ENCODE measurements around the gene SH3RF3.

SH3RF3 gene

GRCh38 chr2:109460553-109461324 lies 331.7 kb downstream of the SH3RF3 start:
- no peak for DNase-seq
- POLR2A ChIA-PET = no interaction called here

DNA sequence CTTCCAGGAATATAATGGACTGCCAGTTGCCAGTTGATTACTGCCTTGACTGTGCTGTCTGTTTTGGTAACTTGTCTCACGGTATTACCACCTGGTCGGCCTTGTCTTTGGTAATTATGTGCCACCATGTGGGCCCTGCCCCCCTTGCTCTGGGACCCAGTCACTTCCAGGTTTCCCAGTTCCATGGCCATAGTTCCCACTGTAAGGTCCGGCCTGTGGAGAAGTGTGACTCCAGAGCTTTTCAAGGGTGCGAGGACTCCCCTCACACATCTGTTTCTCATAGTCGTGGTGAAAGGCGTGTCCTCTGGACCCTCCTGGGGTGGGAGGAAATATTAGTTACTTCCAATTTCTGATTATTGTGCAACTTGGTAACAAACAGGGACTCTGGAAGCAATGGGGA lies 334.2 kb downstream of the SH3RF3 start:
- whole genome bisulfite sequencing (ENCODE audit: insufficient coverage) = 72% methylated on average over 4 of the region's 6 CpGs
- H3K27me3 ChIP-seq (replicated peaks in 2 of 5; ENCODE audit: control insufficient read depth in 4 of 5, insufficient read depth in 5 of 5, low read length in 4 of 5) = no peaks in the 10 kb centered on the region
- no peak overlapping the region for H3K4me3 ChIP-seq (ENCODE audit: control insufficient read depth in 1 of 7, extremely low read depth in 1 of 7, insufficient read depth in 4 of 7, low read depth in 2 of 7, low read length in 6 of 7)
- no peaks in the 10 kb centered on the region for H3K36me3 ChIP-seq (ENCODE audit: control insufficient read depth in 4 of 4, insufficient read depth in 4 of 4, low read length in 3 of 4)
- no peak overlapping the region for H3K27ac ChIP-seq (ENCODE audit: insufficient read depth in 1 of 2, low read depth in 1 of 2, low read length in 2 of 2, poor library complexity in 1 of 2, severe bottlenecking in 2 of 2)
- DNase-seq = no peak
- H3K4me1 ChIP-seq (ENCODE audit: control extremely low read depth in 1 of 4, control insufficient read depth in 4 of 4, insufficient read depth in 4 of 4, low read length in 3 of 4) = peaks cover 0 to 13% (median 2%) of the 10 kb centered on the region in 4 experiments
- ChIA-PET CTCF (interaction anchor here (1.6 to 1.8 kb wide), 2 partner anchors 11 to 47 kb away, joined by 4 to 6 read pairs; no protein-coding TSS in a partner anchor), POLR2A (no interaction called here)
- H3K9me3 ChIP-seq (ENCODE audit: control extremely low read depth in 1 of 5, control insufficient read depth in 4 of 5, insufficient read depth in 2 of 5, low read depth in 1 of 5, low read length in 4 of 5) = no peaks in the 10 kb centered on the region

More at GRCh38 chr2:109460553-109461324, 331.7 kb downstream of the SH3RF3 start:
- WGBS (ENCODE audit: insufficient coverage) = 97% methylated on average over 4 of the region's 4 CpGs
- Histone ChIP-seq H3K27me3 (replicated peaks in 2 of 5; ENCODE audit: control insufficient read depth in 4 of 5, insufficient read depth in 5 of 5, low read length in 4 of 5) (no peaks in the 10 kb centered on the region), H3K9me3 (ENCODE audit: control extremely low read depth in 1 of 5, control insufficient read depth in 4 of 5, insufficient read depth in 2 of 5, low read depth in 1 of 5, low read length in 4 of 5) (no peaks in the 10 kb centered on the region), H3K36me3 (ENCODE audit: control insufficient read depth in 4 of 4, insufficient read depth in 4 of 4, low read length in 3 of 4) (no peaks in the 10 kb centered on the region), H3K4me3 (ENCODE audit: control insufficient read depth in 1 of 7, extremely low read depth in 1 of 7, insufficient read depth in 4 of 7, low read depth in 2 of 7, low read length in 6 of 7) (no peak overlapping the region), H3K4me1 (ENCODE audit: control extremely low read depth in 1 of 4, control insufficient read depth in 4 of 4, insufficient read depth in 4 of 4, low read length in 3 of 4) (no peaks in the 10 kb centered on the region), H3K27ac (ENCODE audit: insufficient read depth in 1 of 2, low read depth in 1 of 2, low read length in 2 of 2, poor library complexity in 1 of 2, severe bottlenecking in 2 of 2) (no peak overlapping the region)
- CTCF ChIA-PET = no interaction called here

GRCh38 chr2:109463891-109464290 lies 334.9 kb downstream of the SH3RF3 start:
- Histone ChIP-seq H3K9me3 (ENCODE audit: control extremely low read depth in 1 of 5, control insufficient read depth in 4 of 5, insufficient read depth in 2 of 5, low read depth in 1 of 5, low read length in 4 of 5) (no peaks in the 10 kb centered on the region), H3K4me1 (ENCODE audit: control extremely low read depth in 1 of 4, control insufficient read depth in 4 of 4, insufficient read depth in 4 of 4, low read length in 3 of 4) (peaks cover 0 to 17% (median 3%) of the 10 kb centered on the region in 4 experiments), H3K36me3 (ENCODE audit: control insufficient read depth in 4 of 4, insufficient read depth in 4 of 4, low read length in 3 of 4) (no peaks in the 10 kb centered on the region), H3K27me3 (replicated peaks in 2 of 5; ENCODE audit: control insufficient read depth in 4 of 5, insufficient read depth in 5 of 5, low read length in 4 of 5) (no peaks in the 10 kb centered on the region), H3K4me3 (ENCODE audit: control insufficient read depth in 1 of 7, extremely low read depth in 1 of 7, insufficient read depth in 4 of 7, low read depth in 2 of 7, low read length in 6 of 7) (no peak overlapping the region), H3K27ac (ENCODE audit: insufficient read depth in 1 of 2, low read depth in 1 of 2, low read length in 2 of 2, poor library complexity in 1 of 2, severe bottlenecking in 2 of 2) (no peak overlapping the region)
- POLR2A ChIA-PET = no interaction called here
- 94% methylated on average over 3 of the region's 5 CpGs for WGBS (ENCODE audit: insufficient coverage)
- no peak for DNase-seq
- CTCF ChIA-PET = interaction anchor here (1.6 to 1.8 kb wide), 2 partner anchors 11 to 47 kb away, joined by 4 to 6 read pairs; no protein-coding TSS in a partner anchor

DNA sequence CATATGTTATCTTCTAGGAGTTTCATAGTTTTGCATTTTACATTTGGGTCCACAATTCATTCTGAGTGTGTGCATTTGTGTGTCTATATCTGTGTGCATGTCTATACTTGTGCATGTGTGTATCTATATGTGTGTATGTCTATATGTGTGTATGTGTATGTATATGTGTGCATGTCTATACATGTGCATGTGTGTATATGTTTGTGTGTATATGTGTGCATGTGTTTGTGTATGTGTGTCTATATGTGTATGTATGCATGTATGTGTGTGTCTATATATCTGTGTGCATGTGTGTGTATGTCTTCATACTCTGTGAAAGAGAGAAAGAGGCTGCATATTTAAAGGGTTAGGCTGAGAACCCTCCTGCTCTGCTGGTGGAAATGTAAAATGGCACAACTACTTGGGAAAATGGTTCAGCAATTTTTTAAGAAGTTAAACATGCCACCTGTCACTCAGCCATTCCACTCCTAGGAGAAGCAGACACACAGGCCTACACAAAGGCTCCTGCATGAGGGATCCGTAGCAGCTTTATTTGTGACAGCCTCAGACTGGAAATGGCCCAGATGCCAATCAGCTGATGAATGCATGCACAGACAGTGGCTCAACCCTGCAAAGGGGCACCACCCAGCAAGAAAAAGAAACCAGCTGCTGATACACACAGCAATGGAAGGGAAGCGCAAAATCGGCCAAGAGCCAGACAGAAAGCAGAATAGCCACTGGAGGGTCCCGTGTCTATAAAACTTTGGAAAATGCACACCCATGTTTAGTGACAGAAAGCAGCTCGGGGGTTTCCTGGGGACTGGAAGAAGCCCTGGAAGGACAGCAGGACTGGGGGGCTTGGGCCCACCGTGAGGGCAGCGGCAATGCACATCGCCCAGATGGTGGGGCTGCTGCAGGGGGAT lies 337.9 kb downstream of the SH3RF3 start:
- ChIA-PET CTCF (no interaction called here), POLR2A (interaction anchor here (0.6 kb wide), 1 partner anchor 15 kb away, joined by 4 read pairs; no protein-coding TSS in a partner anchor)
- no peaks in the 10 kb centered on the region for H3K36me3 ChIP-seq (ENCODE audit: control insufficient read depth in 4 of 4, insufficient read depth in 4 of 4, low read length in 3 of 4)
- WGBS (ENCODE audit: insufficient coverage) = 99% methylated on average over 6 of the region's 8 CpGs
- no peak overlapping the region for H3K4me3 ChIP-seq (ENCODE audit: control insufficient read depth in 1 of 7, extremely low read depth in 1 of 7, insufficient read depth in 4 of 7, low read depth in 2 of 7, low read length in 6 of 7)
- no peaks in the 10 kb centered on the region for H3K27me3 ChIP-seq (replicated peaks in 2 of 5; ENCODE audit: control insufficient read depth in 4 of 5, insufficient read depth in 5 of 5, low read length in 4 of 5)
- no peak for DNase-seq
- no peak overlapping the region for H3K27ac ChIP-seq (ENCODE audit: insufficient read depth in 1 of 2, low read depth in 1 of 2, low read length in 2 of 2, poor library complexity in 1 of 2, severe bottlenecking in 2 of 2)
- no peaks in the 10 kb centered on the region for H3K9me3 ChIP-seq (ENCODE audit: control extremely low read depth in 1 of 5, control insufficient read depth in 4 of 5, insufficient read depth in 2 of 5, low read depth in 1 of 5, low read length in 4 of 5)
- peaks cover 0 to 47% (median 23%) of the 10 kb centered on the region in 4 experiments for H3K4me1 ChIP-seq (ENCODE audit: control extremely low read depth in 1 of 4, control insufficient read depth in 4 of 4, insufficient read depth in 4 of 4, low read length in 3 of 4)

DNA sequence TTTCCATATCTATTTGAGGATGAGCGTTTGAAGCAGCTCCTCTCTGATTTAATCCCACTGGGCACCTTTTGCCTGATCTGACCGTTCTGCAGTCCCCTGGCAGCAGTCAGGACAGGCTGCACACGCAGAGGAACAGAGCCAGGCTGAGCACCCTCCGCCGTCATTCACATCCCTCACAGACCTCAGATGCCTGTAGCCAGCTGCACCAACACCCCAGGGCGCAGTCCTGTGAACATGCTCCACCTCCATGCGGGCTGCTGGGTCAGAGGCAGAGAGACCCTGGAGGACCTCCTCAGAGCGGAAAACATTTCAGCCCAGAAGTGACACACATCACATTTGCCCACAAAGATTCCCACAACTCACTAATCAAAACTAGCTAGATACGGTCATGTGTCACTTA lies 338.7 kb downstream of the SH3RF3 start:
- Histone ChIP-seq H3K27ac (ENCODE audit: insufficient read depth in 1 of 2, low read depth in 1 of 2, low read length in 2 of 2, poor library complexity in 1 of 2, severe bottlenecking in 2 of 2) (no peak overlapping the region), H3K9me3 (ENCODE audit: control extremely low read depth in 1 of 5, control insufficient read depth in 4 of 5, insufficient read depth in 2 of 5, low read depth in 1 of 5, low read length in 4 of 5) (no peaks in the 10 kb centered on the region), H3K4me3 (ENCODE audit: control insufficient read depth in 1 of 7, extremely low read depth in 1 of 7, insufficient read depth in 4 of 7, low read depth in 2 of 7, low read length in 6 of 7) (no peak overlapping the region), H3K27me3 (replicated peaks in 2 of 5; ENCODE audit: control insufficient read depth in 4 of 5, insufficient read depth in 5 of 5, low read length in 4 of 5) (no peaks in the 10 kb centered on the region), H3K36me3 (ENCODE audit: control insufficient read depth in 4 of 4, insufficient read depth in 4 of 4, low read length in 3 of 4) (no peaks in the 10 kb centered on the region), H3K4me1 (ENCODE audit: control extremely low read depth in 1 of 4, control insufficient read depth in 4 of 4, insufficient read depth in 4 of 4, low read length in 3 of 4) (peaks cover 0 to 55% (median 23%) of the 10 kb centered on the region in 4 experiments)
- CTCF ChIA-PET = interaction anchor here (1.6 kb wide), 1 partner anchor 12 kb away, joined by 6 read pairs; no protein-coding TSS in a partner anchor
- WGBS (ENCODE audit: insufficient coverage) = 93% methylated on average over 9 of the region's 9 CpGs
- POLR2A ChIA-PET = no interaction called here
- no peak for DNase-seq

GRCh38 chr2:109468893-109469292 lies 339.9 kb downstream of the SH3RF3 start:
- POLR2A ChIA-PET = no interaction called here

More at GRCh38 chr2:109468893-109469292, 339.9 kb downstream of the SH3RF3 start:
- Histone ChIP-seq H3K27me3 (replicated peaks in 2 of 5; ENCODE audit: control insufficient read depth in 4 of 5, insufficient read depth in 5 of 5, low read length in 4 of 5) (no peaks in the 10 kb centered on the region), H3K4me1 (ENCODE audit: control extremely low read depth in 1 of 4, control insufficient read depth in 4 of 4, insufficient read depth in 4 of 4, low read length in 3 of 4) (peaks cover 0 to 61% (median 23%) of the 10 kb centered on the region in 4 experiments), H3K4me3 (ENCODE audit: control insufficient read depth in 1 of 7, extremely low read depth in 1 of 7, insufficient read depth in 4 of 7, low read depth in 2 of 7, low read length in 6 of 7) (no peak overlapping the region), H3K9me3 (ENCODE audit: control extremely low read depth in 1 of 5, control insufficient read depth in 4 of 5, insufficient read depth in 2 of 5, low read depth in 1 of 5, low read length in 4 of 5) (no peaks in the 10 kb centered on the region), H3K36me3 (ENCODE audit: control insufficient read depth in 4 of 4, insufficient read depth in 4 of 4, low read length in 3 of 4) (no peaks in the 10 kb centered on the region), H3K27ac (ENCODE audit: insufficient read depth in 1 of 2, low read depth in 1 of 2, low read length in 2 of 2, poor library complexity in 1 of 2, severe bottlenecking in 2 of 2) (no peak overlapping the region)
- WGBS (ENCODE audit: insufficient coverage) = 98% methylated on average over 5 of the region's 7 CpGs
- DNase-seq = no peak
- CTCF ChIA-PET = interaction anchor here (1.1 to 1.6 kb wide), 2 partner anchors 10 to 40 kb away, joined by 3 to 6 read pairs; no protein-coding TSS in a partner anchor

Data from common myeloid progenitor, CD34-positive (primary cell).